ENCODE measurements around the gene RAPGEF4.

DNA sequence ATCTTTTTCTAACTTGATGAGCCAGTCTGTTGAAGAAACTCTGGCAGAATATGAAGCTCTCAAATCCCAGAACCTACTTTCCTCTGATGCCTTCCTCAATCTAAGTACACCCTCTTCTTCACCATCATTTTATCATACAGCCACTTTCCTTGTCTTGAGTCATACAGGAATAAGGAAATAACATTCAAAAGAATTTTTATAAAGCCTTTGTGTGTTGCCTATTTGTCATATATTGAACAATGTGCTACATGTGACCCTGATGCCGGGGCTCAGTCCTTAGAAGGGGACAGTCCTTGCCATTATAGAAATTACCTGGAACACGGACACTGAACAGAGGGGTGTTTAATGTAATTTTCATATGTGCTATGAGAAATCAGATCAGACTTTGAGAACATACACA lies 27.4 kb downstream of the RAPGEF4 start:
- TF ChIP-seq POLR2A (IDR thresholded peaks at IDR 0.05; ENCODE audit: low read length) (no peak), GATA1 (IDR thresholded peaks at IDR 0.05; ENCODE audit: low read depth, low read length) (no peak)

All from erythroblast (primary cell).